ENCODE measurements around the gene RGS6.

RGS6 gene

DNA sequence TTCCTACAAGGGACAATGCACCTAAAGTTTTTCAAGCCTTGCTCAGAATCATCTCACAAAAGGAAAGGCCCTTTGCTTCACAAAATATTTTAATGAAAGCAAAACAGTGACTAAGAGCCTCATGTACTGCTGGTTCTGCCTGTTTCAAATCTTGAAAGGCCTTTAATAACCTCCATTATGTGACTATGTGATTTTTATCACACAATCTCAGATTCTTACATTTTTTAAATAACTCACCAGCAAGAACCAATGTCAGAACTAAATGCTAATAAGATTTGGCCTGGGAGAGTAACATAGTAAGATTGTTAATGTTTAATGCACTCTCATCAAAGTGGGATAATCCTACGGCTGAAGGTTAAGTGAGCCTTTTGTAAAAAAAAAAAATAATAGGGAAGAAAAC lies 378.9 kb downstream of the RGS6 start:
- no peak for DNase-seq (ENCODE audit: low spot score)

DNA sequence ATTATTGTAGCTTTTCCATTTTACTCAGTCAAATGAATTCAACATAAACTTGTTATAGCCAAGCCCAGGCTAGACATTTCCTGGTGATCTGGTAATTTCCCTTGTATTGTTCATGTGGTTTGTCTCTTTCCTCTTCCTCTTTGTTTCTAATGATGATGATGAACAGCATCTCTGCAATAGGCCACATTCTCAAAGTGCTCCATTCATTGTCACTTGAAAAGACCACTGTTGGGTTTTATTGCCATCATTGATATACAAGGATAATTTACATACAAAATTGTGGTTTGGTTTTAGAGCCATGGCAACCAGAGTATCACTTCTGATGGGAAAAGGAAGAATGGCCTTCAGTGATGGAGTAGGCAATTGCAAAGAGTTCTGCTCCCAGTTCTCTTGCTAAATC lies 379.3 kb downstream of the RGS6 start:
- DNase-seq (ENCODE audit: low spot score), result no peak

DNA sequence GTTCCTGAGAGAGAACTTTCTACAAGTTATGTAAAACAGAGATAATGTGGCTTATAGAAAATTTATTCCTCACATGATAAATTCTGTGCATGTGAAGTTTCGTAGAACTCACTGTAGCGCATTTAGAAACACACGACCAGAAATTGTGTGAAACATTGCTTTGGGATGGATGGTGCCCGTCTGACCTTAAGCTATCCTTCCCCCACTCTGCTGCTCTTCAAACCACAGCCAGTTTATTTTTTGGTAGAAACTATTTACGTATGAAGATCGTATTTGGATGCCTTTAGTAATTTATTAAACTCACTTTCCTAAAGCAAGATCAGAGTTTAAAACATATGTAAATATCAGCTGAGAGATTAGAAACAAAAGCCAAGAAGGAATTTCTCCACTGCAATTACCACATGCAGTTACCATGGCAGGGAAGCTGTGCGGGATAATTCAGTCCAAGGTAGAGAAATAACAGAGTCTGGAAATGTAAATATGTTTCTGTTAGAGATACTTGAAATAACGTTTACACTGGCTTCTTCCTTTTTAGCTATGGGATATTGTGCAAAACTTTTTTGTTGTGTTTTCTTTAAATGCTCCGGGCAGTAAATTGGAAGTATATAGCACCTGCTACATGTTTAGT lies 382.7 kb downstream of the RGS6 start:
- no peak for DNase-seq (ENCODE audit: low spot score)

DNA sequence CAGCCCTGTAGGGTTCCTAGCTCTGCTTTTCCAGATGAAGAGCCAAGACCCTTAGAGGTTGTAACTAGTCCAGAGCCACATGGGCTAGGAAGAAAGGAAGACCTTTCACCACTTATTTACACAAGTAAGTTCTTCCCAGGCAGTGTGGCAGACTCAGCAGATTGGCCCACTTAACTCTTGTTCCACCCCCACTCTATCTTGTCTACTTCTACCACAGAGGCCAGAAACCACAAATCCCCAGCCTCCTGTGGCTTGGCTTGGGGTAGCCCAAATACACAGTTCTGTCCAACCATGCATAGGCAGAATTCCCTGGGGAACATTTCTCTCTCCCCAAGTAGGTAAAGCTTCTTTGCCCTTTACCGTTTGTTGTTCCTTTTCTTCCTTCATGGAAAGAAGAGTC lies 383.5 kb downstream of the RGS6 start:
- no peak for DNase-seq (ENCODE audit: low spot score)

DNA sequence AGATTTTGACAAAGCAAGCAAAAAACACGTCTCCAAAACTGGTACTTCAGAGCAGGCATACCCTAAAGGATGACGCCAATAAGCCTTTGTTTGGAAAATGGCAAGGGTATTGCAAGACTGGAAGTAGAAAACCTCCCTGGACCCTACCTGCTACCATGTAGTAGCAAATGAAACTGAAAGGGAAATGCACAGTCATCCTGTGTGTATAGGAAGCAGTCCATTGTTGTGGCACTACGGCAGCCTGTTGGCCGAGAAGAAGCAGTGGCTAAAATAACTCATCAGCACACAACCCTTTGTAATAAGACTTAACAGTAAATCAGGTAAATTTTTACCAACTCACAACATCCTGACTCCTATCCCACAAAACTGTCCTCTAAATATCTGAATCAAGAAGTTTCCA lies 386.4 kb downstream of the RGS6 start:
- no peak for DNase-seq (ENCODE audit: low spot score)

DNA sequence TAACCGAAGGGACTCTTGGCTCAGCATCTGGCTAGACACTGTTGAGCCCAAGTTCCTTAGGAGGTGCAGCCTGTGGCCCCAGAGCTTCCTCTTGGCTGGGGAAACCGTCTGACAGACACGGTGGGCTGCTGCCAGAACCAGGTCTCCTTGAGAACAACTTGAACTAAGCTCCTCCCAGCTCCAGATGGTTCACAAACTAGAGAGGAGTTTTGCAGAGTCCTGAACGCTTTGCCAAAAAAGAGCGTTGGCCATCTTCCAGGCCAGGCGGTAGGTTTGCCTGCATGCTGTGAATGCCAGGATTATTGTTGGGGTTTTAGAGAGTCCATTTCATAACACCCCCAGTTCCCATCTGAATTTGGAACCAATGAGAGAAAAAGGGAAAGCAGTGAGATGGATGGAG lies 399.8 kb downstream of the RGS6 start:
- no peak for DNase-seq (ENCODE audit: low spot score)

DNA sequence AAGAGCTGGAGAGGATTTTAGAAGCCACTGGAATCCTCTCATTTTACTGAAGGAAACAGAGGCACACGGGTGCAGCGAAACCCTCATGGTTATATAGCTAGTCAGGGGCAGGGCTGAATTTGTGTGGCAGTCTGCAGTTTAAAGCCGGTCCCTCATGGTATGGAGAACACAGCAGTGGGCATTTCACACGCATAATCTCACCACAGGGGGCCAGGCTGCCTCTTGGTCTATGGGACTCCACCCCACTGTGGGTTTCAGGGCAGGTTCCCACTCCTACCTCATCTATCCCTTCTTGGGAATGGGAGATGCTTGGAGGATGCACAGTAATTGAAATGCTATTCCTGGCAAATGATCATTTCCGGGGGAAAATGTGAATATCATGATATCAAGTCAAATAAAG lies 400.6 kb downstream of the RGS6 start:
- DNase-seq (ENCODE audit: low spot score), result no peak

DNA sequence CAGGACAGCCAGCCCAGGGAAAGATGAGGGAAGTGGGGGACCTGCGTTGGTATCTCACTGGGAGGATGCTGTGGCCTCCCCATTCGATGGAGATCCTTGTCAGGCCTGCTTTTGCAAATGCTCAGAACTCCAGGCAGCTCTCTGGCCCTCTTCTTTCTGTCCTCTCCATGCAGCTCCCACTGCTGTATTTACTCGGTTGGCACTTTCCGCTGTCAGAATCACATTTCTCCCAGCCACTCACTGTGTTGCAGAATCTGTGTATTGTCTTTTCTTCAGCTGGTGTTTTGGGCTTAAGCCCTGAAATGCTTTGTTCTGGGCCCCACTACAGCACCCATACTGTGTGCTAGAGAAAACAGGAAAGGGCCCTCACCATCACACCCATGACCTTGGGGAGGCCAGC lies 401.1 kb downstream of the RGS6 start:
- DNase-seq (ENCODE audit: low spot score), result no peak

DNA sequence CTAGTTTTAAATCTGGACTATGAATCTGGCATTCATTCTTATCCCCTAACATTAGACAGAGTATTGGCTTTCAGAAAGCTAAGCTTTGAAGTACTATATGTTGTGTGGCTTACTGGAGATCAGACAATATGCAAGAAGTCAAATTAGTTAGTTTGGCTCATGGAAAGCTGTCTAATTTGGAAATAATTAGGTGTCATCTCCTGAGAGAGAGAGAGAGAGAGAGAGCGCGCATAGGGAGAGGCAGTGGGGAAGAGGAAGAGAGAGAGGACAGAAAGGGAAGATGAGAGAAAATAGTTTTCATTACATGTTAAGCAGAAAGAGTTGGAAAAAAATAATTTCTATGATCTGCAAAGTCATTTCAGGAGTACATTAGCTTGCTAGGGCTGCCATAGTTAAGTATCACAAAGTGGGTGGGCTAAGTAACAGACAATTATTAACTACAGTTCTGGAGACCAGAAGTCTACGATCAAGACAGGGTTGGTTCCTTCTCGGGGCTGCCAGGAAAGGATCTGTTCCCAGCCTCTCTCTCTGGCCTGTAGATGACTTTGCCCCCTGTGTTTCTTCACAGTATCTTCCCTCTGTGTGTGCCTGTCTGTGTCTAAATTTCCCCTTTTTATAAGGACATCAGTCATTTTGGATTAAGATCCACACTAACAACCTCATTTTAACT lies 404.2 kb downstream of the RGS6 start:
- no peak for DNase-seq (ENCODE audit: low spot score)

DNA sequence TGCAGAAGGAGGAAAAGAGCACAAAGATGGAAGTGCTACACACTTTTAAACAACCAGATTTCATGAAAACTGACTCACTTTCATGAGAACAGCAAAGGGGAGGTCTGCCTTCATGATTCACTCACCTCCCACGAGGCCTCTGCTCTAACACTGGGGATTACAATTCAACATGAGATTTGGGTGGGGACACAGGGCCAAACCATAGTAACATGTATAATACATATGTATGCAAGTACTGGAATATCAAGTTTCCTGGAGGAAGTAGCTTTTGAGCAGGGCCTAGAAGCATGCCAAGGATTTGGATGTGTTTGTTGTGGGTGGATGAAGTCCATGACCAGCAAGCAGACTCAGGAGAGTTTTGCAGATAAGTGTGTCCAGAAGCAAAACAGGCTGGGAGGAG lies 409.0 kb downstream of the RGS6 start:
- DNase-seq (ENCODE audit: low spot score), result no peak

DNA sequence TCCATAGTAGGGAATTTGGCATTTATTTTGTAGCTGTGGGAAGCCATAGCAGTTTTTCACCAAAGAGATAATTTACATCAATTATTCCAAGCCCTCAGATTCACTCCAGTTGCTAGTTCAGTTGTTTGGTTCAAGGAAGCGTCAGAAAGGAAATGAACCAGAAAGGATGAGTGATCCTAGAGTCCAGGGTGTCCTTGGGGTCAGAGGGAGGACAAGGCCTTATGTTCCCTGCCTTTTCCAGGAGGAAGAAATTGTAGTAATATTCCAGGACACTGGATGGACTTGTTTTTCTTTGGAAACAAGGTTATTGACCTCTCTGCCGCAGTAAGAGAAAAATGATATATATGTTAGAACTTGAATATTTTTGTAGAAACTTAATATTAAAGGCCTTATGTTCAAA lies 409.5 kb downstream of the RGS6 start:
- DNase-seq (ENCODE audit: low spot score), result no peak

DNA sequence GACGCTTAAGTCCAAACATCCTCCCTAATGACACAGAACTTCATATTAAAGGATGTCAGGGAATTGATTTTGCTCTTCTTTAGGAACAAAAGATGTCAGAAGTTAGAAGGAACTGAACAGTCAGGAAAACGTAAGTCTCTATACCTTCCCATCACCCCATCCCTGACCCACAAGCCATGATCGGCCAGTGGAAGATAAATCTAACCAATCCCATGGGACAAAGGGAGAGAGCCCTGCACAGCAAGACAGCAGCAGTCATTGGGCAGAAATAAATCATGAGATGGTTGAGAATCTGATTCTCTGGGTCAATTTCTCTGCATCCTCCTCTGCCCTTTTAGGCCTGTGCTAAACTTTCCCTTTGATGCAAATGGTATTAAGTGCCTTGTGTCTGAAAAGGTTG lies 414.9 kb downstream of the RGS6 start:
- no peak for DNase-seq (ENCODE audit: low spot score)

DNA sequence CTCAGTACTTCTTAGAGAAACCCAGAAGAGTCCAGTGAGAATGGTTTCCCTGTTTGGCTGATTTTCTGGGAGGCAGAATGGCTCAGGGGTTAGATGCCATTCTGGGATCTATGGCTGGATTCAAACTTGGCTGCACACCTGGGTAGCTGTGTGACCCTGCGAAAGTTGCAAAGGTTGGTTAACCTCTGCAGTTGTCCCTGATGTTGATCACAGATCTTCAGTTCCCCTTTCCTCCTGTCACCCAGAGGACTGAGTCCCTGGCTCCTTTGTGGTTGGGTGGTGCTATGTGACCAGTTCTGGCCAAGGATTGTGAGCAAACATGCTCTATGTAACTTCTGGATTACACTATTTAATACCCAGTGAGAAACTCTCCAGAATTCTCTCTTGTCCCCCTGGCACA lies 418.0 kb downstream of the RGS6 start:
- no peak for DNase-seq (ENCODE audit: low spot score)

DNA sequence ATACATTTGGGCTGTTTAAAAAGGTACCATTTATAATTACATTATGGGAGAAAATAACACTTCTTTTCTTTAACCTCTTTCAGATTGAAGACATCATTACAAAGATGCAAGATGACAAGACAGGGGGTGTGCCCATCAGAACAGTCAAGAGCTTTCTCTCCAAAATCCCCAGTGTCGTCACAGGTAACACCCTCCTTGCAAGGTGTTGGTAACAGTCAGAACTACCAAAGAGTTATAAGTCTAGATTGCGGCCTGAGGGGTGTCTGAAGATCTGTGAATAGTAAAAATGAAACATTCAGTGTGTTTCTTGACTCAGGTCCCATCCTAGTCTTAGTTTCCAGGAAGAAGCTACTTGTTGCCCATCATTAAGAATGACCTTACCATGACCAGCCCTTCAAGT lies 419.8 kb downstream of the RGS6 start:
- DNase-seq (ENCODE audit: low spot score), result no peak

DNA sequence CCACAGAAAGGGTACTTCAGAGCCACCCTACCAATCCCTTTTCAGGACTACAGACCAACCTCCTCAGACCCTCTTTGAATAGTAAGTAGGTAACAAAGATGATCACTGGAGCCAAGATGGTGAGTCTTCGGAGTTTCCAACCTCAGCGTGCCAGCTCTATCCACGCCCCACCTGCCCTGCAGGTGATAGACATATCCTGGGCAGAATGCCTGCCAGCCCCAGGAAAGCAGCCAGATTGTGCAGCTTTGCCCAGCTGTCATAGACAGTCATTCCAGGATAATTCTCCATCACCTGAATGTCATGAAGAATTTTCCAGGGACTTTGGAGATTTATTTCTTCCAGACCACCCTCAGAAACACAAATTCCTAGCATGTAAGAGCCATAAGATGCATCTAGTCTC lies 434.4 kb downstream of the RGS6 start:
- DNase-seq (ENCODE audit: low spot score), result no peak

DNA sequence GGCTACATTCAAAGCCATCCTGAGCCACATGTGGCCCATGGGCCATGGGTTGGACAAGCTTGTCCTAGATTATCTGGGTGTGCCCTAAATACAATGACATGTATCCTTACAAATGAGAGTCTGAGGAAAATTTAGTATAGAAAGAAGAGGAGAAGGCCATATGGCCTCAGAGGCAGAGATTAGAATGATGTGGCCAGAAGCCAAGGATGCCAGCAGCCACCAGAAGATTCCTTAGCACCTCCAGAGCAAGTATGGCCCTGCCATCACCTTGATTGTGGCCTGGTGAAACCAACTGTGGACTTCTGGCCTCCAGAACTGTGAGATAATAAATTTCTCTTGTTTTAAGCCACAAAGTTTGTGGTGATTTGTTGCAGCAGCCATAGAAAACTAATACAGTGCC lies 436.9 kb downstream of the RGS6 start:
- no peak for DNase-seq (ENCODE audit: low spot score)

DNA sequence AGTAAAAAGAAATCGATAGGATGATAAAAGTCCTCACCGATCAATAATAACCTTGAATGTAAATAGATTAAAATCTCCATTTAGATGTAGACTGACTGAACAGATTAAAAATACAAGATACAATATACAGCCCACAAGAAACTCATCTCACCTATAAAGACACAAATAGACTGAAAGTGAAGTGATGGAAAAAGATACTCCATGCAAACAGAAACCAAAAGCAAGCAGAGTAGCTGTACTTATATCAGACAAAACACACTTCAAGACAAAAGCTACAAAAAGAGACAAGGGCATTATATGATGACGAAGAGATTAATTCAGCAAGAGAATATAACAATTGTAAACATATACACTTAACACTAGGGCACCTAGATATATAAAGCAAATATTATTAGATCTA lies 444.8 kb downstream of the RGS6 start:
- DNase-seq (ENCODE audit: low spot score), result no peak

DNA sequence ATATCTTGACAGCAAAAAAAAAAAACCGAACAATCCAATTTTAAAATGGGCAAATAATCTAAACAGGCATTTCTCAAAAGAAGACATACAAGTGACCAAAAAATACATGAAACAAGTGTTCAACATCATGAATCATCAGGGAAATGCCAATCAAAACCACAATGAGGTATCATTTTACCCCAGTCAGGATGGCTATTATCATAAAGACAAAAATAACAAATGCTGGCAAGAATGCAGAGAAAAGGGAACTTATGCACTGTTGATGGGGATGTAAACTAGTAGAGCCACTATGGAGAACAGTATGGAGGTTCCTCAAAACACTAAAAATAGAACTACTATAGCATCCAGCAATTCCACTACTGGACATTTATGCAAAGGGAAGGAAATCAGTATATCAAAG lies 448.2 kb downstream of the RGS6 start:
- no peak for DNase-seq (ENCODE audit: low spot score)

DNA sequence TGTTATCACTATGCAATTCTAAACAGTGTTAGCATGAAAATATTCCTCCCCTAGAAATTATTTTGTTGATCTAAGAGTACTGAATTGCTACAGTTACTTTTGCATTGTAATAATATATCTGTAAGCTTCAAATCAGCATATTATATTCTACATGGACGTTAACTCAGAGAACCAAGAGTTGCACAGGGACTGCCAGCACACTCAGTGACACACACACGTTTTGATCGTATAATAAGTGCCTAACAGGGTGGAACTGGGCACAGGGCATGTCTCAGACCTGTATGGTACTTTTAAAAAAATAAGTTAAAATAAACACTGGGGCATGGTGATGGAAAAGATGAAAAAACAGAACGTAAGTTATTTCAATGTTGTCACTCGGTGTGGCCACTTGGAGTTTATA lies 451.6 kb downstream of the RGS6 start:
- no peak for DNase-seq (ENCODE audit: low spot score)

DNA sequence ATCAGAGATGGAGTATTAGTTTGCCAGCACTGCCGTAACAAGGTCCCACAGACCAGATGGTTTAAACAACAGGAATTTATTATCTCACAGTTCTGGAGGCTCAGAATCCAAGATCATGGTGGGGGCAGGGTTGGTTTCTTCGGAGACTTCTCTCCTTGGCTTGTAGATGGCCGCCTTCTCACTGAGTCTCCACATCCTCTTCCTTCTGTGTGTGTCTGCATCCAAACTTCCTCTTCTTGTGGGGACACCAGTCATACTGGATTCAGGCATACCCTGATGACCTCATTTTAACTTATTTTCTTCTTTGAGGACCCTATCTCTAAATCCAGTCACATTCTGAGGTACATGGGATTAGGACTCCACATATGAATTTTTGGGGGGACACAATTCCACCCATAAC lies 455.5 kb downstream of the RGS6 start:
- DNase-seq (ENCODE audit: low spot score), result no peak

DNA sequence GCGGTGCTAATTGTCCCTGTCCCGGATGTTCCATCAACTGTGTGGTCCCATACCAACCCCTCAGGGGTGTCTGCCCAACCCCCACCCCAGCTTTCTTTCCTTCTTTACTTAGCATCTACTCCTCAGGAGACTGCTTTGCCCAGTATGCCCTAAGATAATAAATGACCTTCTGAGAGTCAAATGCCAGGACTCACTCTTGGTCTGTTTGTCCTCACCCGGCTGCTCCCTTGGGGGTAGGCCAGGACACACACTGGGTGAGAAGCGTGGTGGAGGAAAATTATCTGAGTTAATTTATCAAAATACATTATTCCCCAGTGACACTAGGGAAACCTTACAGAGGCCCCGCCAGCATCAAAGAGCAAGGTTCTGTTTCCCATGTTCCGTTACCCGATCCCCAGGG lies 457.0 kb downstream of the RGS6 start:
- DNase-seq (ENCODE audit: low spot score), result no peak

DNA sequence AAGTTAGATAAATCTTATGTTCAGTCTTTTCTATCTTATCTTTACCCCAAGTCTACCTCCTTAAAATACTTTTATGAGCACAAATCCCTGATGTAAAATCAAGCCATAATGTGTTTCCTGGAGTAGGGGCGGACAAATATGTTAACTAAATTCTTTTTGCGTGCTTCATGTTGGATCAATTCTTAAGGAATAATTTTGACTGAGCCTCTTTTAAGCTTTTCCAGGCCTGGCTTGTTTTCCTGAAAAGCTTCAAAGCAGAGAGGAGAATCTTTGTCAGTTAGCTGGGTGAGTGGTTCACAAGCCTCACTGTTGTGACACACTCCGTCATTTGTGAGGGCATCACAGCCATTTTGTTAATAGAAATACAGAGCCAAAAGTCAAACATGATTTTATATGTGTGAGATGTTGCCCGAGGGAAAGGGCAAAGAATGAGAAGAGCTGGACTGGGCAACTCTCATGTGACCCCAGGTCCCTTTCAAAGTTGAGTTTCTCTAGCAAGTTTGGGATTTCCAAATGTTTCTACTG lies 468.9 kb downstream of the RGS6 start:
- no peak for DNase-seq (ENCODE audit: low spot score)

DNA sequence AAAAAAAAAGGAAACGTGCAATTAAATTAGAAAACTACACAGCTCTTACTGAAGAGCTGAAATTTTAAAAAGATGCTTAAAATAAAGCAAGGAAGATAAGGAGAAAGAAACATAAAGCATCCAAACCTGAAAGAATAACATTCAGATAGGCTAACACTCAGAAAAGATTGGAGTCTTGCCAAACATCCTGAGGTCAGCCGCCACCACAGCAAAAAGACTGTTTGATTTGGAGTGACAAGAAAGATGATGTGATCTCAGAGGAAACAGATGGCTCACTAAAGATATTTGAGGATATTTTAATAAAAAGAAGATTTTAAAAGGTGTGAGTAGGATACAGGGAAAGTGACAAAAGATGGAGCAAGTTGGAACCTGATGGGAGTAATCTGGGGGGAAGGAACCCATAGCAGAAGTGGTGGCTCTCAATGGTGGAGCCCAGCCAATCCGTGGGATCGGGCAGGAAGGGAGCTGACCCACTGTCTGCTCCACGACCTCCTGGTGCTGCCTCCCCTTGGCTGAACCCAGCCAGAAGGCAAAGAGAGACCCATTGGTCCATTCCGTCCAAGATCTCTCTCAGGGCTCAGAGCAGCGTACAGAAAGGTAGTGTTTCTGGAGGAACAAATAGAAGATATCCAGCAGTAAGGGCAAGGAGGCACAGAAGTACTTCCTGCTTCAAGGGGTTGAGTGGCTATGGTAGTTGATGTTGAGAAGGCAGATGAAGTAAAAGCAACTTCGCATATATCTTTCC lies 469.6 kb downstream of the RGS6 start:
- no peak for DNase-seq (ENCODE audit: low spot score)
